GM18502 (cell line): Measurements from ENCODE around the gene PLVAP.

Source experiments
- ATAC-seq: cut with Tn5 transposase; IDR thresholded peaks from one replicate; pipeline ENCODE4 v1.9.1; 2021; ENCODE audit warnings: mild to moderate bottlenecking; ENCODE audit not compliant: unreplicated experiment, poor library complexity

Gene PLVAP

GRCh38 chr19:17376935-17377600 is at the start of gene PLVAP:
Gene PLVAP, minus strand, starts transcription at chr19:17377342. Its CDS starts 54 bp downstream, at chr19:17377288.
- ATAC-seq = no peak

- no peak for ATAC-seq
Measured at GRCh38 chr19:17424743-17425365, 47.7 kb upstream of the PLVAP start.

GRCh38 chr19:17423429-17424208 is 46.5 kb upstream of the PLVAP start:
- ATAC-seq = no peak

GRCh38 chr19:17421942-17422341 is 44.8 kb upstream of the PLVAP start:
- no peak for ATAC-seq

GRCh38 chr19:17420475-17420924 is 43.4 kb upstream of the PLVAP start:
- peak; percentile 22 for ATAC-seq

GRCh38 chr19:17419621-17420474 is 42.7 kb upstream of the PLVAP start, which contains the start of gene MVB12A:
Gene MVB12A, plus strand, starts transcription at chr19:17420047. Its CDS starts 89 bp downstream, at chr19:17420136.
- peak; percentile 85 for ATAC-seq

- no peak for ATAC-seq
Measured at GRCh38 chr19:17419154-17419620, 42.0 kb upstream of the PLVAP start.

GRCh38 chr19:17418710-17419109 is 41.6 kb upstream of the PLVAP start:
- no peak for ATAC-seq

- no peak for ATAC-seq
Measured at GRCh38 chr19:17415121-17415520, 38.0 kb upstream of the PLVAP start.

GRCh38 chr19:17414097-17414496 is 37.0 kb upstream of the PLVAP start:
- no peak for ATAC-seq

- ATAC-seq = no peak
Measured at GRCh38 chr19:17411801-17412200, 34.7 kb upstream of the PLVAP start.

GRCh38 chr19:17409990-17410389 is 32.8 kb upstream of the PLVAP start:
- ATAC-seq = no peak

- no peak for ATAC-seq
Measured at GRCh38 chr19:17406887-17407196, 29.7 kb upstream of the PLVAP start.

GRCh38 chr19:17406046-17406886 is 29.1 kb upstream of the PLVAP start:
- ATAC-seq = peak; percentile 30

- peak; percentile 70 for ATAC-seq
Measured at GRCh38 chr19:17405250-17406045, 28.3 kb upstream of the PLVAP start, which contains the start of gene BST2. Gene BST2, minus strand, starts transcription at chr19:17405630. Its CDS starts 55 bp downstream, at chr19:17405575.

GRCh38 chr19:17404621-17405249 is 27.6 kb upstream of the PLVAP start:
- peak; percentile 11 for ATAC-seq

- ATAC-seq = no peak
Measured at GRCh38 chr19:17404015-17404414, 26.9 kb upstream of the PLVAP start.
